Measurements from ENCODE around the gene GFRA1.

GFRA1 gene

GRCh38 chr10:116265686-116266085 lies 7.3 kb downstream of the GFRA1 start:
- H3K36me3 ChIP-seq (ENCODE audit: low read length): no peaks in the 10 kb centered on the region
- H3K9me3 ChIP-seq (ENCODE audit: insufficient read depth, low read length): no peaks in the 10 kb centered on the region
- no peak overlapping the region for H3K9ac ChIP-seq (ENCODE audit: low read length)
- H2AFZ ChIP-seq (ENCODE audit: low read depth, low read length, severe bottlenecking): no peak overlapping the region
- no peaks in the 10 kb centered on the region for H3K9me2 ChIP-seq (replicated peaks; ENCODE audit: insufficient read depth, low read length)
- no peak overlapping the region for H3K4me3 ChIP-seq (ENCODE audit: insufficient read depth, low read length, poor library complexity, severe bottlenecking)
- H3K79me2 ChIP-seq (ENCODE audit: insufficient read depth, low read length): no peaks in the 10 kb centered on the region
- no peaks in the 10 kb centered on the region for H3F3A ChIP-seq (ENCODE audit: insufficient read depth)
- no peak overlapping the region for H3K27ac ChIP-seq (ENCODE audit: low read depth, low read length)
- no peaks in the 10 kb centered on the region for H4K20me1 ChIP-seq (ENCODE audit: low read depth, low read length)
- no peaks in the 10 kb centered on the region for H3K27me3 ChIP-seq (ENCODE audit: low read length)
- TF ChIP-seq CTCF (IDR thresholded peaks at IDR 0.05; ENCODE audit: insufficient read depth, low read length, poor library complexity, severe bottlenecking): no peak
- no peak for TF ChIP-seq EZH2phosphoT487 (conservative IDR thresholded peaks at IDR 0.05; ENCODE audit: low read length)
- no peak overlapping the region for H3K4me2 ChIP-seq (ENCODE audit: low read depth, low read length, poor library complexity, severe bottlenecking)

DNA sequence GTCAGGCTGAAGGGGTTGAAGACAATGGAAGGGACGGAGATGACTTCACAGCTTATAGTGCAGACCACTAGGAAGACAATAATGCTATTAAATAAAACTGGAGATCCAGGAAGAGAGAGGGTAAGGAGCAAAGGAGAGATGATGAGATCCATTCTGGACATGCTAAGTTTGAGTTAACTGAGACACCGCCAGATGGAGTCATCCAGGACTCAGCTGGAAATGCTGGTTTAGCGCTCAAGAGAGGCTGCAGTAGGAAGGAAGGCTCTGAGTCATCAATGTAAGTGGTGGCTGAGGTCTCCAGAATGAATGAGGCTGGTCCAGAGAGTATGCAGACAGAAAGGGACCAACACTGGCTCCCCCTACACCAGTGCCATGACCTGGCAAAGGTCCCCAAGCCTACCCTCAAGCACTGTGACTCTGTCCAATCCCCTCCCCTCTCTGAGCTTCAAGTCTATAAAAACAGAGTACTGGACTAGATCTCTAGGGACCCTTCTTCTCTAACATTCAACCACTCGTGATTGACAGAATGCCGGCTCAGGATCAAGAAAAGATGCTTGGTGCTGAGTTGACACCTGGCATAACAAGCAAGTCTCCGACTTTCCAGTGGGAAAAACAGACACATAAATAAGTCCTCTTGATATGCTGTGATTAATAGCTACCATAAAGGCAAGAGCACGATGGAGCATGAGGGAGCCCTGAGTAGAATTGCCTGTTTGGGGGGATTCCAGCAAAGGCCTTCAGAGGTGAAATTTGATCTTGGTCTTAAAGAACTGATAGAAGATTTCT lies 8.9 kb downstream of the GFRA1 start:
- TF ChIP-seq EZH2phosphoT487 (conservative IDR thresholded peaks at IDR 0.05; ENCODE audit: low read length) (no peak), CTCF (IDR thresholded peaks at IDR 0.05; ENCODE audit: insufficient read depth, low read length, poor library complexity, severe bottlenecking) (no peak)
- Histone ChIP-seq H2AFZ (ENCODE audit: low read depth, low read length, severe bottlenecking) (no peak overlapping the region), H3K36me3 (ENCODE audit: low read length) (no peaks in the 10 kb centered on the region), H3K9me2 (replicated peaks; ENCODE audit: insufficient read depth, low read length) (no peaks in the 10 kb centered on the region), H3K27ac (ENCODE audit: low read depth, low read length) (no peak overlapping the region), H3K9me3 (ENCODE audit: insufficient read depth, low read length) (no peaks in the 10 kb centered on the region), H3K9ac (ENCODE audit: low read length) (no peak overlapping the region), H3F3A (ENCODE audit: insufficient read depth) (no peaks in the 10 kb centered on the region), H3K79me2 (ENCODE audit: insufficient read depth, low read length) (no peaks in the 10 kb centered on the region), H3K4me3 (ENCODE audit: insufficient read depth, low read length, poor library complexity, severe bottlenecking) (no peak overlapping the region), H3K4me2 (ENCODE audit: low read depth, low read length, poor library complexity, severe bottlenecking) (no peak overlapping the region), H3K27me3 (ENCODE audit: low read length) (no peaks in the 10 kb centered on the region), H4K20me1 (ENCODE audit: low read depth, low read length) (no peaks in the 10 kb centered on the region)

- Histone ChIP-seq H3K27ac (ENCODE audit: low read depth, low read length) (no peak overlapping the region), H3K4me3 (ENCODE audit: insufficient read depth, low read length, poor library complexity, severe bottlenecking) (no peak overlapping the region), H3F3A (ENCODE audit: insufficient read depth) (no peaks in the 10 kb centered on the region), H3K9ac (ENCODE audit: low read length) (no peak overlapping the region), H2AFZ (ENCODE audit: low read depth, low read length, severe bottlenecking) (no peak overlapping the region), H3K79me2 (ENCODE audit: insufficient read depth, low read length) (no peaks in the 10 kb centered on the region), H3K4me2 (ENCODE audit: low read depth, low read length, poor library complexity, severe bottlenecking) (no peak overlapping the region), H3K27me3 (ENCODE audit: low read length) (no peaks in the 10 kb centered on the region), H3K9me3 (ENCODE audit: insufficient read depth, low read length) (no peaks in the 10 kb centered on the region), H4K20me1 (ENCODE audit: low read depth, low read length) (no peaks in the 10 kb centered on the region), H3K9me2 (replicated peaks; ENCODE audit: insufficient read depth, low read length) (no peaks in the 10 kb centered on the region), H3K36me3 (ENCODE audit: low read length) (no peaks in the 10 kb centered on the region)
- TF ChIP-seq EZH2phosphoT487 (conservative IDR thresholded peaks at IDR 0.05; ENCODE audit: low read length) (no peak), CTCF (IDR thresholded peaks at IDR 0.05; ENCODE audit: insufficient read depth, low read length, poor library complexity, severe bottlenecking) (no peak)
Observed at GRCh38 chr10:116262678-116263077, 10.3 kb downstream of the GFRA1 start.
